Adrenal gland (tissue), 5 donors: ENCODE data around the gene DLK1.

ENCODE experiments used
- CTCF ChIP-seq, 6 experiments: fragments of 450-650 bp in 4 of 6; fragments of 200-600 bp in 2 of 6; sonication (generic) in 1 of 6; IDR thresholded peaks; 1 replicate in 5 of 6; 2 replicates in 1 of 6; pipeline versions ENCODE4 v1.5.1 to v1.8.0; 2016 to 2021; ENCODE audit warnings: antibody characterized with exemption in 6 of 6, mild to moderate bottlenecking in 2 of 6, moderate library complexity in 1 of 6
- POLR2A ChIP-seq, 2 donors: fragments of 450-650 bp; IDR thresholded peaks; one replicate each; pipeline ENCODE4 v1.6.1; 2017; ENCODE audit warnings: antibody characterized with exemption in 2 of 2, mild to moderate bottlenecking in 2 of 2, moderate library complexity in 1 of 2
- donor health status: DM: no; HTN: no; CAD: no.

GRCh38 chr14:100754020-100754419 lies 27.3 kb downstream of the DLK1 start:
- TF ChIP-seq CTCF (IDR thresholded peaks at IDR 0.05) = no peak
- no peak for TF ChIP-seq POLR2A (IDR thresholded peaks at IDR 0.05)
